HEK293T (cell line): ENCODE measurements around the gene FEM1C.

Source experiments
- CTCF ChIA-PET: fragments of 350-600 bp; formaldehyde crosslinking; extraction: SDS; loops from one replicate; lab custom pipeline; 2021; ENCODE audit warnings: antibody characterized with exemption, inconsistent platforms; lab: Yijun Ruan, JAX
- POLR2A ChIA-PET: fragments of 350-600 bp; formaldehyde crosslinking; extraction: SDS; loops from one replicate; lab custom pipeline; 2020; ENCODE audit warnings: antibody characterized with exemption, inconsistent platforms; lab: Yijun Ruan, JAX
- DNase-seq: peaks from one replicate; pipeline ENCODE4 v3.0.0; 2012; ENCODE audit warnings: mixed read lengths; ENCODE audit errors: extremely low spot score
- ARNT ChIP-seq: fragments of 450-650 bp; IDR thresholded peaks from 2 replicates; pipeline ENCODE4 v1.6.1; 2017; ENCODE audit warnings: mild to moderate bottlenecking
- BHLHE40 ChIP-seq: fragments of 450-650 bp; IDR thresholded peaks from 2 replicates; pipeline ENCODE4 v1.6.1; 2016; ENCODE audit warnings: mild to moderate bottlenecking, moderate library complexity, borderline replicate concordance
- CTBP1 ChIP-seq: fragments of 450-650 bp; IDR thresholded peaks from 2 replicates; pipeline ENCODE4 v1.6.1; 2016; ENCODE audit warnings: borderline replicate concordance
- ELF4 ChIP-seq: fragments of 450-650 bp; IDR thresholded peaks from 2 replicates; pipeline ENCODE4 v1.6.1; 2017; ENCODE audit warnings: antibody characterized with exemption
- FOXA1 ChIP-seq: fragments of 450-650 bp; IDR thresholded peaks from 2 replicates; pipeline ENCODE4 v1.6.1; 2016; ENCODE audit warnings: mild to moderate bottlenecking
- FOXK2 ChIP-seq: fragments of 450-650 bp; IDR thresholded peaks from 2 replicates; pipeline ENCODE4 v1.6.1; 2016; ENCODE audit warnings: mild to moderate bottlenecking
- FOXM1 ChIP-seq: fragments of 450-650 bp; IDR thresholded peaks from 2 replicates; pipeline ENCODE4 v1.6.1; 2017; ENCODE audit warnings: mild to moderate bottlenecking, borderline replicate concordance
- HDGF ChIP-seq: fragments of 450-650 bp; IDR thresholded peaks from 2 replicates; pipeline ENCODE4 v1.6.1; 2017; ENCODE audit warnings: antibody characterized with exemption, borderline replicate concordance
- L3MBTL2 ChIP-seq: fragments of 450-650 bp; conservative IDR thresholded peaks from 2 replicates; pipeline ENCODE4 v1.6.1; 2016; ENCODE audit warnings: mild to moderate bottlenecking
- LEF1 ChIP-seq: fragments of 450-650 bp; IDR thresholded peaks from 2 replicates; pipeline ENCODE4 v1.6.1; 2017; ENCODE audit warnings: mild to moderate bottlenecking, borderline replicate concordance
- NFRKB ChIP-seq: fragments of 450-650 bp; IDR thresholded peaks from 2 replicates; pipeline ENCODE4 v1.6.1; 2016; ENCODE audit warnings: mild to moderate bottlenecking, moderate library complexity
- SP1 ChIP-seq: fragments of 450-650 bp; IDR thresholded peaks from 2 replicates; pipeline ENCODE4 v1.6.1; 2017
- SUZ12 ChIP-seq: fragments of 450-650 bp; IDR thresholded peaks from 2 replicates; pipeline ENCODE4 v1.6.1; 2016; ENCODE audit warnings: mild to moderate bottlenecking
- TARDBP ChIP-seq: fragments of 450-650 bp; IDR thresholded peaks from 2 replicates; pipeline ENCODE4 v1.6.1; 2016
- ZNF384 ChIP-seq: fragments of 450-650 bp; IDR thresholded peaks from 2 replicates; pipeline ENCODE4 v1.6.1; 2016
- TF ChIP-seq, protein P1 (sequence below): fragments of 450-650 bp; IDR thresholded peaks from 2 replicates; pipeline ENCODE4 v1.6.1; 2016

The FEM1C gene

DNA sequence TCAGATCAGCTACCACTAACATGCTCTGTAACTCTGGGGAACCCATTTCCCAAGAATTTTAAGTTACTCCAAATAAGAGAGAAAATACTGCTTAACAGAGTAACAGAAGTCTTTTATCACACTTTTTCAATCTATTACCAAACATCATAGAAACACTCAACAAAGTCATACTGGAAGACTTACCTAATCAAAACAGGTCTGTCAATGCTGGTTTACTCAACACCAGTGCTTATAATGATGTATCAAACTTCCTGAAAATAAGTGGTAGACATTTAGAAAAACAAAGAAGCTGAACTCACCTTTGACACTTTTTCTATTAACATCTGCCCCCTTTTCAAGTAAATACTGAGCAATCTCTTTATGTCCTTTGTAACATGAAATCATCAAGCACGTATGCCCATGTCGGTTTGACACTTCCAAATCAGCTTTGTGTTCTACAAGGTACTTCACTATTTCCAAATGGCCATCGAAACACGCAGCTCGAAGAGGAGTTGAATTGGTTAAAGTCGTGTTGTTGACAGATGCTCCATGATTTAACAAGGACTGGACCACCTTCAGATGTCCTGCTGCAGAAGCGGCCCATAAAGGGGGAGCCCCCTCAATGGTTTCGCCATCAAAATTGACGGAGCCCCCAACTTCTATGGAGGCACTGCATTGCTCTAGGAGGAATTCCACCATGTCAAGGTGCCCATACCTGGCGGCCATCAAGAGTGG lies 1.8 kb downstream of the FEM1C start:
- no peak for TF ChIP-seq BHLHE40
- no peak for TF ChIP-seq SP1
- TF ChIP-seq CTBP1 = no peak
- TF ChIP-seq ELF4 = no peak
- TF ChIP-seq, protein P1, sequence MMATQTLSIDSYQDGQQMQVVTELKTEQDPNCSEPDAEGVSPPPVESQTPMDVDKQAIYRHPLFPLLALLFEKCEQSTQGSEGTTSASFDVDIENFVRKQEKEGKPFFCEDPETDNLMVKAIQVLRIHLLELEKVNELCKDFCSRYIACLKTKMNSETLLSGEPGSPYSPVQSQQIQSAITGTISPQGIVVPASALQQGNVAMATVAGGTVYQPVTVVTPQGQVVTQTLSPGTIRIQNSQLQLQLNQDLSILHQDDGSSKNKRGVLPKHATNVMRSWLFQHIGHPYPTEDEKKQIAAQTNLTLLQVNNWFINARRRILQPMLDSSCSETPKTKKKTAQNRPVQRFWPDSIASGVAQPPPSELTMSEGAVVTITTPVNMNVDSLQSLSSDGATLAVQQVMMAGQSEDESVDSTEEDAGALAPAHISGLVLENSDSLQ = no peak
- no peak for TF ChIP-seq ZNF384
- no peak for TF ChIP-seq L3MBTL2
- TF ChIP-seq FOXK2 = no peak
- TF ChIP-seq FOXM1 = no peak
- TF ChIP-seq HDGF = no peak
- no peak for TF ChIP-seq ARNT
- TF ChIP-seq TARDBP = no peak
- no peak for TF ChIP-seq FOXA1
- TF ChIP-seq NFRKB = no peak
- TF ChIP-seq SUZ12 = no peak
- no peak for TF ChIP-seq LEF1
- POLR2A ChIA-PET = interaction anchor here (1.0 to 1.4 kb wide), 3 partner anchors 16 to 240 kb away, joined by 3 read pairs; no protein-coding TSS in a partner anchor
- no peak for DNase-seq
- CTCF ChIA-PET = interaction anchor here (0.6 to 0.7 kb wide), 3 partner anchors 31 to 379 kb away, joined by 3 to 4 read pairs (median 3); no protein-coding TSS in a partner anchor

DNA sequence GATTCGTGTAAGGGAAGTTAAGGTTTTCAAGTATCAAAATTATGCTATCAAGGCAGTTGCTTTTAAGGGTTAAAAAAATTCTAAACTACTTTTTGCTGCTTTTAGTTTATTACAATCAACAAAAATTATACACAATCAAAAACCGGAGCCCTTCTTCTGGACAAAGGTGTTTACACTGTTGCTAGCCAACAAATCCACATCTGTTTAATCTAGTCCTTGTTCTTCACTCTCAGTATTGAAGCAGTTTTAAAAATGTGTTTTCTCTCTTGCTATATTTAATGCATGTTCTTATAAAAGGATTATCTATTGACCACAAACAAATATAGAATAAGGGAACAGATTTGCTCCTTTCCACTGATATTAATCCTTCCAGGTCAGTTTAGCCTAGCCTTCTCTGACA lies 2.5 kb downstream of the FEM1C start:
- TF ChIP-seq ARNT (no peak), SP1 (no peak)
- no peak for DNase-seq
- ChIA-PET CTCF (interaction anchor here (0.7 kb wide), 1 partner anchor 305 kb away, joined by 3 read pairs; no protein-coding TSS in a partner anchor), POLR2A (no interaction called here)

DNA sequence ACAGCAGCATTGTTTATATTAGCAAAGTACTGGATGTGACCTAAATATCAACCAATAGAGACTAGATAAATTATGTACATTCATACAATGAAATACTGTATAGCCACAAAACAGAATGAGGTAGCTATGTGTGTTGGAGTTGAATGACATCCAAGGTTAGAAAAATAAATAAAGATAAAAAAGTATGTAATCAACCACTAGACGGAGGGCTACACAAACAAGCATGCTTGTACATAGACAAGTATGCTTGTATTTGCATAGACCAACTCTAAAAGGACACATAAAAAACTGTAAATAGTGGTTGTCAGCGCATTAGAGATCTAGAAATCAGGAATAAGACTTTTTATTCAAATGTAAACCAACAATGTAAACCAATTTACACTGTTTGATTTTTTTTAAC lies 3.0 kb downstream of the FEM1C start:
- ChIA-PET CTCF (no interaction called here), POLR2A (no interaction called here)
- TF ChIP-seq BHLHE40 = no peak
- TF ChIP-seq SP1 = no peak
- no peak for TF ChIP-seq NFRKB
- no peak for TF ChIP-seq L3MBTL2
- no peak for TF ChIP-seq FOXM1
- TF ChIP-seq ZNF384 = no peak
- no peak for TF ChIP-seq FOXA1
- TF ChIP-seq ELF4 = no peak
- TF ChIP-seq HDGF = no peak
- no peak for TF ChIP-seq LEF1
- no peak for TF ChIP-seq TARDBP
- TF ChIP-seq SUZ12 = no peak
- no peak for TF ChIP-seq CTBP1
- TF ChIP-seq ARNT = no peak
- TF ChIP-seq, protein P1 = no peak
- no peak for TF ChIP-seq FOXK2
- no peak for DNase-seq

DNA sequence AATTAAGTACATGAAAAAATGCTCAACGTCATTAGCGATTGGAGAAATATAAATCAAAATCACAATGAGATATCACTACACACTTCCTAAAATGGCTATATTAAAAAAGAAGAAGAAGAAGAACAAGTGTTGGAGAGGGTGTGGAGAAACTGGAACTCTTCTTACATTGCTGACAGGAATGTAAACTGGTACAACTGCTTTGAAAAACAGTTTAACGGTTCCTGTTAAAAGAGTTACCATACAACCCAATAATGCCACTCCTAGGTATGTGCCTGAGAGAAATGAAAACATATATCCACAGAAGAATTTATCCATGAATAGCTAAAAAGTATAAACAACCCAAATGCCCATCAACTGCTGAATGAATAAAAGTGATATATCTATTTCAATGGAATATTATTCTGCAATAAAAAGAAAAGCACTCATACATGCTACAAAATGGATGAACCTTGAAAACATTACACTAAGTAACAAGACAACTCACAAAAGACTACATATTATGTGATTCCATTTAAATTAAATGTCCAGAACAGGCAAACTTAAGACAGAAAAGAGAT lies 9.0 kb downstream of the FEM1C start:
- no peak for DNase-seq
- CTCF ChIA-PET = no interaction called here
- POLR2A ChIA-PET = interaction anchor here (1.4 kb wide), 1 partner anchor 8 kb away, joined by 4 read pairs; no protein-coding TSS in a partner anchor

DNA sequence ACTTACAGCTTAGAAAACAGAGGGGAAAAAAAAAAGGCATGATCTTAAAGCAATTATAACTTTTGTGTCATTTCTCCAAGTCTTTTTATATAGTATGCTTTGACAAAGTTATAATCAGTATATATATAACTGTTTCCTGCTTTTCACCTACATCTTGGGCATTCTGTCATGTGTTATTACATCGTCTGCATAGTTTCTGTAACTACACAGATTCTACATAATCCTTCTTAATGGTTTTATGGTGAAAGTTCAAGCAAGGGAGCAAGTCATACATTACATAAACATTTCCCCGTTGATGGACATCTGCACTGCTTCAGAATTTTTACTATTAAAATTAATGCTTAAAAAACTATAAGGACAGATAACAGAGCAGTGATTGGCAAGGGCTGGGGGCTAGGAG lies 12.1 kb downstream of the FEM1C start:
- TF ChIP-seq TARDBP (no peak), ARNT (no peak), FOXA1 (no peak), ELF4 (no peak), L3MBTL2 (no peak), LEF1 (no peak), SP1 (no peak)
- TF ChIP-seq, protein P1 = peak; percentile 43; the same call in 1 of the 2 replicates
- CTCF ChIA-PET = no interaction called here
- POLR2A ChIA-PET = no interaction called here
- no peak for DNase-seq

More for the DNA sequence above, 9.0 kb downstream of the FEM1C start:
- TF ChIP-seq FOXA1 = no peak
- TF ChIP-seq SUZ12 = no peak
- TF ChIP-seq FOXM1 = no peak
- no peak for TF ChIP-seq ZNF384
- TF ChIP-seq SP1 = no peak

DNA sequence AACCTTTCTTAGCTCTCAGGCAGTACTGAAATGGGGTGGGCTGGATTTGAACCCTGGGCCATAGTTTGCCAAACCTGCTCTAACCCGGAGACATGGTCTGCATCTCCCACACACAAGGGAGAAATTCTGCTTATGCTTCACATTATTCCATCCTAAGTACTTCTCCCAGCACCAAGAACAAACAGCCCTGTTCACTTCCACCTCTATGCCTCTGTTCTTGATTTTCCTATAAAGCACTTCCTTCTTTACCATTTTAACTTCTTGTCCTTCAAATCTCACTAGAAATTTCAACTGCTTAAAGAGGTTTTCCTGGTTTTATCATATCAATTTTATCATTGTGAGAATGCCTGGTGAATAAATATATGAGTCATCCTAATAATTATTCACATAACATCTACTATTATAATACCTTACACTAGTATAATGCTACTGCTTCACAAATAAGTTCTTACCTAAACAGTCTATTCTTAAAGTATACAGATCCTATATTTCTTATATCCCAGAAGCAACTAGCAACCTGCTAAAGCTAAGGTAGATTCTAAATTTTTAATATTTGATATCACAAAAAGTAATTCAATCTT lies 12.7 kb downstream of the FEM1C start:
- DNase-seq = no peak
- ChIA-PET CTCF (no interaction called here), POLR2A (no interaction called here)
- TF ChIP-seq L3MBTL2 = no peak
- no peak for TF ChIP-seq FOXA1
- TF ChIP-seq HDGF = no peak
- TF ChIP-seq BHLHE40 = no peak
- no peak for TF ChIP-seq ZNF384
- TF ChIP-seq TARDBP = no peak
- TF ChIP-seq SUZ12 = no peak
- no peak for TF ChIP-seq ARNT
